OCI-LY1 (cell line): Measurements from ENCODE around the gene GRIK2.

Experiments
- CTCF ChIP-seq: fragments of 200-600 bp; sonication (generic), shearing (Covaris generic); IDR thresholded peaks from 2 replicates; pipeline ENCODE4 v1.5.1; 2017; ENCODE audit warnings: mild to moderate bottlenecking, antibody characterized with exemption, low read length, moderate library complexity, mixed read lengths
- EZH2 ChIP-seq: fragments of 200-600 bp; sonication (generic), shearing (Covaris generic); IDR thresholded peaks from 2 replicates; pipeline ENCODE4 v1.8.0; 2017; ENCODE audit warnings: borderline replicate concordance, mixed run types, mild to moderate bottlenecking, antibody characterized with exemption, low read length, moderate library complexity, mixed read lengths

DNA sequence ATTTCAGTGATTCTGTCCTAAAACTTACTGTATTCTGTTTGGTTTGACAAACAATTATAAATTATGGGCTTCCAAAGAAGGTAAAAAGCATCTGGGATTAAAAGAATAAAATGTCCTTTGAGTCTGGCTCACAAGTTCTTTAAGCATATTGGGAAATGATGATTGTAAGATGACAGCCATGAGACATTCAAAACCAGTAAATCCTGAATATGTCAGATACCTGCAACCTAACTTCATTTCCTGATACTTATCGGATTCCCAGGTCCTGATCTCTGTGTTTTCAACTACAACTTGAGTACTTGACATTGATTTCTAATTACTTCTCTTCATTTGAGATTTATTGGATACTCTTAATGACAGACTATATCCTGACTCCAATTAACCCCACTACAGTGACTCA, 446.6 kb downstream of the GRIK2 start:
- TF ChIP-seq CTCF (no peak), EZH2 (no peak)
